Activated CD8-positive, alpha-beta memory T cell treated with anti-CD3 and anti-CD28 coated beads, Interleukin-2, amount 50 U/mL, for 48 hours (primary cell): ENCODE measurements around the gene TFPI.

ENCODE experiments used
- DNase-seq: peaks from one replicate; pipeline ENCODE4 v3.0.0-alpha.2; 2020

The TFPI gene

GRCh38 chr2:187461294-187462261, 92.7 kb downstream of the TFPI start:
- no peak for DNase-seq

- DNase-seq = no peak
Observed at GRCh38 chr2:187459256-187459655, 95.0 kb downstream of the TFPI start.

- no peak for DNase-seq
Observed at GRCh38 chr2:187453078-187453641, 101.1 kb downstream of the TFPI start.

- no peak for DNase-seq
Observed at GRCh38 chr2:187451510-187451909, 102.7 kb downstream of the TFPI start.

- no peak for DNase-seq
Observed at GRCh38 chr2:187447336-187447735, 106.9 kb downstream of the TFPI start.

- DNase-seq = no peak
Observed at GRCh38 chr2:187446711-187447110, 107.5 kb downstream of the TFPI start.

GRCh38 chr2:187445051-187445450, 109.2 kb downstream of the TFPI start:
- no peak for DNase-seq

GRCh38 chr2:187442778-187443177, 111.5 kb downstream of the TFPI start:
- DNase-seq = no peak

- DNase-seq = no peak
Observed at GRCh38 chr2:187442378-187442777, 111.9 kb downstream of the TFPI start.

GRCh38 chr2:187440101-187440675, 114.0 kb downstream of the TFPI start:
- DNase-seq = no peak

GRCh38 chr2:187438455-187438854, 115.8 kb downstream of the TFPI start:
- DNase-seq = no peak

GRCh38 chr2:187435756-187436155, 118.5 kb downstream of the TFPI start:
- no peak for DNase-seq

- no peak for DNase-seq
Observed at GRCh38 chr2:187435078-187435477, 119.2 kb downstream of the TFPI start.

- no peak for DNase-seq
Observed at GRCh38 chr2:187434342-187434785, 119.9 kb downstream of the TFPI start.

- no peak for DNase-seq
Observed at GRCh38 chr2:187431911-187432310, 122.3 kb downstream of the TFPI start.

GRCh38 chr2:187429989-187430388, 124.2 kb downstream of the TFPI start:
- DNase-seq = no peak

GRCh38 chr2:187424146-187424545, 130.1 kb downstream of the TFPI start:
- DNase-seq = no peak

GRCh38 chr2:187422282-187422681, 132.0 kb downstream of the TFPI start:
- no peak for DNase-seq

GRCh38 chr2:187421519-187421918, 132.7 kb downstream of the TFPI start:
- DNase-seq = no peak

GRCh38 chr2:187419808-187420207, 134.4 kb downstream of the TFPI start:
- DNase-seq = no peak

GRCh38 chr2:187415449-187415848, 138.8 kb downstream of the TFPI start:
- DNase-seq = no peak
